Measurements from ENCODE around the gene ZNF569.
"Not testable (repeated sequence)": the region's sequence is repeated elsewhere in the genome, so short reads cannot be mapped to it uniquely, and the experiment has no call there.

Gene ZNF569

DNA sequence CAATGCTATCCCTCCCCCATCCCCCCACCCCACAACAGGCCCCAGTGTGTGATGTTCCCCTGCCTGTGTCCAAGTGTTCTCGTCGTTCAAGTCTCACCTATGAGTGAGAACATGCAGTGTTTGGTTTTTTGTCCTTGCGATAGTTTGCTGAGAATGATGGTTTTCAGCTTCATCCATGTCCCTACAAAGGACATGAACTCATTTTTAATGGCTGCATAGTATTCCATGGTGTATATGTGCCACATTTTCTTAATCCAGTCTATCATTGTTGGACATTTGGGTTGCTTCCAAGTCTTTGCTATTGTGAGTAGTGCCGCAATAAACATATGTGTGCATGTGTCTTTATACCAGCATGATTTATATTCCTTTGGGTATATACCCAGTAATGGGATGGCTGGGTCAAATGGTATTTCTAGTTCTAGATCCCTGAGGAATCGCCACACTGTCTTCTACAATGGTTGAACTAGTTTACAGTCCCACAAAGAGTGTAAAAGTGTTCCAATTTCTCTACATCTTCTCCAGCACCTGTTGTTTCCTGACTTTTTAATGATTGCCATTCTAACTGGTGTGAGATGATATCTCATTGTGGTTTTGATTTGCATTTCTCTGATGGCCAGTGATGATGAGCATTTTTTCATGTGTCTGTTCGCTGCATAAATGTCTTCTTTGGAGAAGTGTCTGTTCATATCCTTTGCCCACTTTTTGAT is 61.0 kb downstream of the ZNF569 start:
- DNase-seq (ENCODE audit: low read depth, low spot score); H3K4me3 ChIP-seq (ENCODE audit: low read length): not testable (repeated sequence)

DNA sequence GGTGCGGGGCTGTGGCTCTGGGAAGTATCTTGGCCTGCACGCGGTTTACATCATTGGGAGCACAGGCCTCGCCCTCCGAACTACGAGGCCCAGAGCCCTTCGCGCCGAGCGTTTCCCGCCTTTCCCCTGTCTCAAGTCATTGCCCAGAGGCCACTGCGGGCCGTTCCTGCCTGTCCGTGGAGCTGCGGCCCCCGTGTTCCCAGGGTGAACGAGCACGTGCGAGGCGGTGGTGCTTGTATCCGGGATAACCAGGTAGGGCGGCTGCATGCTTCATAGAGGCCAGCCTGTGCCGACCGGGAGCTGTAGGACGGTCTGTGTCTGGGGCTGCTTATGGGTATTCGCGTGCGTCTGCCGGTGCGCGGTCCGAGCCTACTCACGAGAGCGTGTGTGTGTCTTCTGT is 63.8 kb downstream of the ZNF569 start:
- DNase-seq (ENCODE audit: low read depth, low spot score), result no peak
- no peak overlapping the region for H3K4me3 ChIP-seq (ENCODE audit: low read length)

- H3K4me3 ChIP-seq (ENCODE audit: low read length), result no peak overlapping the region
- DNase-seq (ENCODE audit: low read depth, low spot score), result no peak
Measured at GRCh38 chr19:37401078-37401477, 66.2 kb downstream of the ZNF569 start.

DNA sequence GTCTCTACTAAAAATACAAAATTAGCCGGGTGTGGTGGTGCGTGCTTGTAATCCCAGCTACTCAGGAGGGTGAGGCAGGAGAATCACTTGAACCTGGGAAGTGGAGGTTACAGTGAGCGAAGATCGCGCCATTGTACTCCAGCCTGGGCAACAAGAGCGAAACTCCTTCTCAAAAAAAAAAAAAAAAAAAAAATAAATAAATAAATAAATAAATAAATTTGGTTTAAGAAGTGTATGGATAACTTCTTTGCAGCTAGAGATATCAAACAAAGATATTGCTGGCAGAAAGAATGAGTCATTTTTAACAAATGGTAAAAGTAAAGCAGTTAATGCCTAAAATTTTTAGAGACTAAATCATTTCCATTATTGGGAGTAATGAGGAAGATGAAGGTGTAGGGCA is 75.8 kb downstream of the ZNF569 start:
- DNase-seq (ENCODE audit: low read depth, low spot score); H3K4me3 ChIP-seq (ENCODE audit: low read length): not testable (repeated sequence)

- H3K4me3 ChIP-seq (ENCODE audit: low read length), result no peak overlapping the region
- no peak for DNase-seq (ENCODE audit: low read depth, low spot score)
Measured at GRCh38 chr19:37389234-37389633, 78.0 kb downstream of the ZNF569 start.

- peak within 1 kb of the TSS; percentile 82 for H3K4me3 ChIP-seq (ENCODE audit: low read length)
- DNase-seq (ENCODE audit: low read depth, low spot score), result peak; percentile 96
Measured at GRCh38 chr19:37370880-37371661, 96.2 kb downstream of the ZNF569 start, which contains the start of gene ZNF527. Gene ZNF527, plus strand, starts transcription at chr19:37371099. Its CDS starts 3,100 bp downstream, at chr19:37374199.

GRCh38 chr19:37370386-37370879 is 96.8 kb downstream of the ZNF569 start:
- not testable (repeated sequence) for DNase-seq (ENCODE audit: low read depth, low spot score)
- peak overlapping the region; percentile 82 for H3K4me3 ChIP-seq (ENCODE audit: low read length)

DNA sequence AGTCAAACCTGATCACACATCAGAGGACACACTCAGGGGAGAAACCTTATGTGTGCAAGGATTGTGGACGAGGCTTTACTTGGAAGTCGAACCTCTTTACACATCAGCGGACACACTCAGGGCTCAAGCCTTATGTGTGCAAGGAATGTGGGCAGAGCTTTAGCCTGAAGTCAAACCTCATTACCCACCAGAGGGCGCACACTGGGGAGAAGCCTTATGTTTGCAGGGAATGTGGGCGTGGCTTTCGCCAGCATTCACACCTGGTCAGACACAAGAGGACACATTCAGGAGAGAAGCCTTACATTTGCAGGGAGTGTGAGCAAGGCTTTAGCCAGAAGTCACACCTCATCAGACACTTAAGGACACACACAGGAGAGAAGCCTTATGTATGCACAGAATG is 104.5 kb downstream of the ZNF569 start:
- H3K4me3 ChIP-seq (ENCODE audit: low read length), result no peak overlapping the region
- DNase-seq (ENCODE audit: low read depth, low spot score), result no peak

DNA sequence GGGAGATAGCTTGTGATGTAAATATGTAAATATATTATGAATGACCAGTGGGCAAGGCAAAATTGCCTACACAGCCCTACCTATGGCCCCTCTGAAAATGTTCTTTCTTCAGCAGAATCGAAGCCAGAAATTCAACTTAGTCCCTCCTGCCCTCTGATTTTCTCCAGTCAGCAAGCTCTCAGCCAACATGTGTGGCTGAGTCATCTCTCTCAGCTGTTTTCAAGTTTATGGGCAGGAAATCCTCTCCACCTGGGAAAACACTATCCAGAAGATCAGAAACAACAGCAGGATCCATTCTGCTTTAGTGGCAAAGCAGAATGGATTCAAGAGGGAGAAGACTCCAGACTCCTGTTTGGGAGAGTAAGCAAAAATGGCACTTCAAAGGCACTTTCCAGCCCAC is 105.2 kb downstream of the ZNF569 start:
- DNase-seq (ENCODE audit: low read depth, low spot score), result no peak

More for the DNA sequence above, 105.2 kb downstream of the ZNF569 start:
- H3K4me3 ChIP-seq (ENCODE audit: low read length), result no peak overlapping the region

Data from Jurkat, Clone E6-1 (cell line).